HCT116 (cell line): Measurements from ENCODE around the gene COL7A1. TPM values are rescaled to one million over a fixed set of nuclear protein-coding genes. Genes with fewer than 3 reads are reported as not detected.

Experiments used
- ATAC-seq: fragments of 200-7000 bp; cut with Tn5 transposase; 2 replicates; pipeline ENCODE4 v1.9.1; 2020; ENCODE audit warnings: mild to moderate bottlenecking, moderate library complexity
- BruUV-seq: library from RNA; stranded (reverse); fragments of 400-500 nt; replicated peaks from 2 replicates; lab custom pipeline; 2021; lab: Mats Ljungman, UMichigan
- CTCF ChIA-PET: fragments of 300-600 bp; sonication (Branson Sonifier 250); formaldehyde crosslinking; loops from one replicate; lab custom pipeline; 2021; ENCODE audit warnings: antibody characterized with exemption; lab: Charles Lee
- POLR2A ChIA-PET: fragments of 300-600, 350-600 bp; sonication (Branson Sonifier 250); formaldehyde crosslinking; loops from one replicate; lab custom pipeline; 2021; ENCODE audit warnings: antibody characterized with exemption; lab: Charles Lee
- RAD21 ChIA-PET, 2 experiments: fragments of 300-600 bp; sonication (Branson Sonifier 250); formaldehyde crosslinking; loops; one replicate each; lab custom pipeline; 2023; ENCODE audit warnings: low total read pairs in 2 of 2; ENCODE audit not compliant: uncharacterized antibody in 2 of 2, unreplicated experiment in 2 of 2, low non-redundant PET in 1 of 2; lab: Charles Lee
- DNase-seq: peaks from one replicate; pipeline ENCODE4 v3.0.0-alpha.2; 2010; ENCODE audit warnings: low read depth, low spot score
- H2AFZ ChIP-seq: fragments of 200-600 bp; shearing (Covaris generic), sonication (generic); 2 replicates; pipeline ENCODE4 v1.6.1; 2017; ENCODE audit warnings: low read depth, mixed run types, mixed read lengths, antibody characterized with exemption, low read length; ENCODE audit not compliant: poor library complexity, severe bottlenecking
- H3K27ac ChIP-seq: 2 replicates; pipeline ENCODE4 v1.5.1; 2012; ENCODE audit warnings: low read depth, low read length
- H3K27me3 ChIP-seq: fragments of 200-600 bp; sonication (generic); 2 replicates; pipeline ENCODE4 v1.6.1; 2016; ENCODE audit warnings: mixed run types, low read length, mixed read lengths; ENCODE audit not compliant: insufficient read depth
- H3K36me3 ChIP-seq, 2 experiments: fragments of 200-500 bp in 1 of 2; fragments of 200-600 bp in 1 of 2; sonication (Bioruptor generic) in 1 of 2; sonication (generic) in 1 of 2; 2 replicates each; pipeline versions ENCODE4 v1.5.1 to v1.6.1; 2014 to 2016; ENCODE audit warnings: low read length in 2 of 2, inconsistent platforms in 1 of 2, mixed read lengths in 1 of 2, mixed run types in 1 of 2; ENCODE audit not compliant: insufficient read depth in 2 of 2, control insufficient read depth in 1 of 2
- H3K4me1 ChIP-seq, 2 experiments: fragments of 200-600 bp in 1 of 2; sonication (generic) in 1 of 2; 2 replicates each; pipeline versions ENCODE4 v1.5.1 to v1.6.1; 2012 to 2017; ENCODE audit warnings: low read length in 2 of 2, inconsistent platforms in 1 of 2, mild to moderate bottlenecking in 1 of 2, mixed read lengths in 1 of 2, mixed run types in 1 of 2, moderate library complexity in 1 of 2; ENCODE audit not compliant: insufficient read depth in 2 of 2, control insufficient read depth in 1 of 2
- H3K4me2 ChIP-seq: fragments of 200-600 bp; sonication (generic); 2 replicates; pipeline ENCODE4 v1.6.1; 2017; ENCODE audit warnings: mixed run types, low read length, mixed read lengths
- H3K4me3 ChIP-seq, 2 experiments: fragments of 200-600 bp in 1 of 2; sonication (generic) in 1 of 2; replicated peaks in 1 of 2; 2 replicates each; pipeline ENCODE4 v1.5.1; 2011 to 2016; ENCODE audit warnings: low read length in 2 of 2, control low read depth in 1 of 2, low read depth in 1 of 2, mild to moderate bottlenecking in 1 of 2, mixed read lengths in 1 of 2, mixed run types in 1 of 2
- H3K79me2 ChIP-seq: fragments of 200-600 bp; sonication (generic); 2 replicates; pipeline ENCODE4 v1.6.1; 2017; ENCODE audit warnings: mild to moderate bottlenecking, mixed run types, low read length, moderate library complexity, mixed read lengths; ENCODE audit not compliant: insufficient read depth
- H3K9ac ChIP-seq: fragments of 200-600 bp; sonication (generic); 2 replicates; pipeline ENCODE4 v1.6.1; 2016; ENCODE audit warnings: low read length, mixed read lengths
- H3K9me2 ChIP-seq: fragments of 200-600 bp; sonication (generic), shearing (Covaris generic); 2 replicates; pipeline ENCODE4 v1.6.1; 2017; ENCODE audit warnings: mixed run types, mild to moderate bottlenecking, moderate library complexity; ENCODE audit not compliant: insufficient read depth
- H3K9me3 ChIP-seq, 2 experiments: fragments of 200-500 bp in 1 of 2; fragments of 200-600 bp in 1 of 2; sonication (Bioruptor generic) in 1 of 2; sonication (generic) in 1 of 2; 2 replicates each; pipeline ENCODE4 v1.6.1; 2014 to 2017; ENCODE audit warnings: low read length in 2 of 2, mixed read lengths in 2 of 2, inconsistent platforms in 1 of 2, low read depth in 1 of 2, mild to moderate bottlenecking in 1 of 2, mixed run types in 1 of 2, moderate library complexity in 1 of 2; ENCODE audit not compliant: control insufficient read depth in 1 of 2, insufficient read depth in 1 of 2
- H4K20me1 ChIP-seq: fragments of 200-600 bp; sonication (generic), shearing (Covaris generic); 2 replicates; pipeline ENCODE4 v1.6.1; 2017; ENCODE audit warnings: mixed run types, mild to moderate bottlenecking, moderate library complexity; ENCODE audit not compliant: insufficient read depth
- CBX3 ChIP-seq: IDR thresholded peaks from 2 replicates; pipeline ENCODE4 v1.6.1; 2012; ENCODE audit warnings: low read depth
- CEBPB ChIP-seq: IDR thresholded peaks from 2 replicates; pipeline ENCODE4 v1.6.1; 2012; ENCODE audit warnings: low read depth
- EZH2phosphoT487 ChIP-seq: fragments of 200-600 bp; IDR thresholded peaks from 2 replicates; pipeline ENCODE4 v1.6.1; 2018; ENCODE audit warnings: antibody characterized with exemption, borderline replicate concordance
- FOSL1 ChIP-seq: IDR thresholded peaks from 2 replicates; pipeline ENCODE4 v1.6.1; 2012; ENCODE audit warnings: low read depth
- JUND ChIP-seq: IDR thresholded peaks from 2 replicates; pipeline ENCODE4 v1.6.1; 2012
- MAX ChIP-seq: IDR thresholded peaks from 2 replicates; pipeline ENCODE4 v1.6.1; 2012
- POLR2A ChIP-seq: IDR thresholded peaks from 2 replicates; pipeline ENCODE4 v1.7.0; 2011; ENCODE audit warnings: borderline replicate concordance; ENCODE audit not compliant: insufficient read depth, insufficient read length; ENCODE audit errors: extremely low read depth
- RAD21 ChIP-seq: IDR thresholded peaks from 2 replicates; pipeline ENCODE4 v1.6.1; 2012; ENCODE audit warnings: low read depth, mild to moderate bottlenecking
- SIN3A ChIP-seq: IDR thresholded peaks from 2 replicates; pipeline ENCODE4 v1.6.1; 2012; ENCODE audit warnings: low read depth
- SRF ChIP-seq: IDR thresholded peaks from 2 replicates; pipeline ENCODE4 v1.6.1; 2012; ENCODE audit warnings: low read depth
- TCF7L2 ChIP-seq: IDR thresholded peaks from 2 replicates; pipeline ENCODE4 v1.7.0; 2011; ENCODE audit warnings: borderline replicate concordance, inconsistent platforms; ENCODE audit not compliant: insufficient read depth, insufficient read length; ENCODE audit errors: extremely low read depth
- YY1 ChIP-seq: IDR thresholded peaks from 2 replicates; pipeline ENCODE4 v1.6.1; 2011; ENCODE audit warnings: low read length, low read depth, moderate library complexity, mild to moderate bottlenecking; ENCODE audit not compliant: insufficient replicate concordance; ENCODE audit errors: extremely low read depth
- ZFX ChIP-seq: fragments of 450-650 bp; IDR thresholded peaks from 2 replicates; pipeline ENCODE4 v1.6.1; 2017
- ZNF274 ChIP-seq: fragments of 200-500 bp; sonication (Bioruptor generic); IDR thresholded peaks from 2 replicates; pipeline ENCODE4 v1.6.1; 2014; ENCODE audit warnings: mild to moderate bottlenecking, low read depth, low read length, inconsistent platforms
- intact Hi-C: fragments of 100-400 bp; cut with micrococcal nuclease; formaldehyde crosslinking; loops from 2 replicates; pipeline ENCODE4 v1.10.0; 2022
- total RNA-seq: library from RNA; stranded (reverse); gene quantifications from one replicate; pipeline ENCODE4 v1.2.1, GENCODE V29; 2021; ENCODE audit not compliant: unreplicated experiment
- TF ChIP-seq, protein P1 (sequence below): IDR thresholded peaks from 2 replicates; pipeline ENCODE4 v1.6.1; 2012
- TF ChIP-seq, protein P2 (sequence below): IDR thresholded peaks from 2 replicates; pipeline ENCODE4 v1.6.1; 2011; ENCODE audit warnings: mild to moderate bottlenecking, low read length, moderate library complexity; ENCODE audit not compliant: insufficient replicate concordance; ENCODE audit errors: extremely low read depth

The COL7A1 gene
- total RNA-seq, 1 experiment from 2014 or later = 11.4 TPM

DNA sequence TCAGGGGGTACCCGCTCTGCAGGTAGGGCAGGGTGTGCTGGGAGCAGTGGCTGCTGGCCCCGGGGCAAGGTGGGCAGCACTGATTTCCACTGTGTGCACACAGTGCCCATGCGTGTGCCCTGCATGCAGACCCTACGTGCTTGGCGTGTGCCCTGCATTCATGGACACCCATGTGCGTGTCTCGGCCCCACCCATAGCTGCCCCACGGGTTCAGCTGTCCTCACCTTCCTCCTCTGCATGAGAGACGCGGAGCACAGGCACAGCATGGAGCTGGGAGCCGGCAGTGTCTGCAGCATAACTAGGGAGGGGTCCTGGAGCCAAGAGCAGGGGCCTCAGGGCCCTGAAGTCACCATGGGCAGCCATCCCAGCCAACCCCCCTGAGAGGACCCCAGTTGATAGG lies 29.9 kb downstream of the COL7A1 start:
- H3K4me2 ChIP-seq = peak overlapping the region; percentile 71; the same call in 1 of the 2 replicates
- ATAC-seq = no peak
- TF ChIP-seq FOSL1 (no peak), ZFX (no peak), TCF7L2 (no peak), RAD21 (no peak), POLR2A (no peak), SRF (no peak), MAX (no peak), ZNF274 (no peak), SIN3A (no peak), EZH2phosphoT487 (no peak), CEBPB (no peak), JUND (no peak), CBX3 (no peak), YY1 (no peak)
- TF ChIP-seq, protein P1, sequence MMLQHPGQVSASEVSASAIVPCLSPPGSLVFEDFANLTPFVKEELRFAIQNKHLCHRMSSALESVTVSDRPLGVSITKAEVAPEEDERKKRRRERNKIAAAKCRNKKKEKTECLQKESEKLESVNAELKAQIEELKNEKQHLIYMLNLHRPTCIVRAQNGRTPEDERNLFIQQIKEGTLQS = no peak
- TF ChIP-seq, protein P2, sequence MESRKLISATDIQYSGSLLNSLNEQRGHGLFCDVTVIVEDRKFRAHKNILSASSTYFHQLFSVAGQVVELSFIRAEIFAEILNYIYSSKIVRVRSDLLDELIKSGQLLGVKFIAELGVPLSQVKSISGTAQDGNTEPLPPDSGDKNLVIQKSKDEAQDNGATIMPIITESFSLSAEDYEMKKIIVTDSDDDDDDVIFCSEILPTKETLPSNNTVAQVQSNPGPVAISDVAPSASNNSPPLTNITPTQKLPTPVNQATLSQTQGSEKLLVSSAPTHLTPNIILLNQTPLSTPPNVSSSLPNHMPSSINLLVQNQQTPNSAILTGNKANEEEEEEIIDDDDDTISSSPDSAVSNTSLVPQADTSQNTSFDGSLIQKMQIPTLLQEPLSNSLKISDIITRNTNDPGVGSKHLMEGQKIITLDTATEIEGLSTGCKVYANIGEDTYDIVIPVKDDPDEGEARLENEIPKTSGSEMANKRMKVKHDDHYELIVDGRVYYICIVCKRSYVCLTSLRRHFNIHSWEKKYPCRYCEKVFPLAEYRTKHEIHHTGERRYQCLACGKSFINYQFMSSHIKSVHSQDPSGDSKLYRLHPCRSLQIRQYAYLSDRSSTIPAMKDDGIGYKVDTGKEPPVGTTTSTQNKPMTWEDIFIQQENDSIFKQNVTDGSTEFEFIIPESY = no peak
- ChIA-PET RAD21 (no interaction called here), POLR2A (no interaction called here), CTCF (no interaction called here)
- intact Hi-C loops = no loop called here
- no peaks in the 10 kb centered on the region for H3K9me3 ChIP-seq
- no peak for DNase-seq
- H4K20me1 ChIP-seq = no peaks in the 10 kb centered on the region
- H2AFZ ChIP-seq = no peak overlapping the region
- BruUV-seq = no TSS peak
- H3K36me3 ChIP-seq = no peaks in the 10 kb centered on the region
- H3K4me3 ChIP-seq = no peak overlapping the region
- H3K27ac ChIP-seq = peak overlapping the region; percentile 58
- no peaks in the 10 kb centered on the region for H3K9me2 ChIP-seq
- peaks cover 50 to 70% of the 10 kb centered on the region in 2 experiments for H3K4me1 ChIP-seq
- H3K9ac ChIP-seq = 0 out of 2 replicates have a peak overlapping the region, but pooled peaks have one; percentile 31
- no peaks in the 10 kb centered on the region for H3K79me2 ChIP-seq
- H3K27me3 ChIP-seq = no peaks in the 10 kb centered on the region
